ENCODE measurements around the gene PAPSS2.

Gene PAPSS2

DNA sequence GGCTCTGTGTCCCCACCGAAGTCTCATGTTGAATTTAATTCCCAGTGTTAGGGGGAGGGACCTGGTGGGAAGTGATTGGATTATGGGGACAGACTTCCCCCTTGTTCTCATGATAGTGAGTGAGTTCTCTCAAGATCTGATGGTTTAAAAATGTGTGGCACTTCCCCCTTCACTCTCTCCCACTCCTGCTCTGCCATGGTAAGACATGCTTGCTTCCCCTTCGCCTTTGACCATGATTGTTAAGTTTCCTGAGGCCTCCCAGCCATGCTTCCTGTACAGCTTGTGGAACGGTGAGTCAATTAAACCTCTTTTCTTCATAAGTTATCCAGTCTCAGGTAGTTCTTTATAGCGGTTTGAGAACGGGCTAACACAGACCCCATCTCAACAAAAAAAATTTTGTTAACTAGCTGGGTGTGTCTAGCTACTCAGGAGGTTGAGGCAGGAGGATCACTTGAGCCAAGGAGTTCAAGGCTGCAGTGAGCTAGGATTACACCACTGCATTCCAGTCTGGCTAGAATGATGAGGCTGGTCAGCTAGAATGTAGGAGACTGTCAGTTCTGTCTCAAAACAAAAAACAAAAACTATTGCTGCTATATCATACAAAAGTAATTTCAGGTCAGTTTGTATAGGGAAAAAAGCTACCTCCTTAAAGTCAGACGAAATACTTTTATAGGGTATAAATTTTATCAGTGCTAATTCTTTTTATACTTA is 100.7 kb downstream of the PAPSS2 start:
- Histone ChIP-seq H2AFZ (ENCODE audit: insufficient read depth, low read length, poor library complexity) (no peak overlapping the region), H3K9me3 (ENCODE audit: insufficient read depth, low read depth, low read length) (no peaks in the 10 kb centered on the region), H2BK120ac (ENCODE audit: insufficient read depth, low read length, poor library complexity) (no peak overlapping the region), H3K23ac (ENCODE audit: low read length) (no peak overlapping the region), H3K4me1 (ENCODE audit: control insufficient read depth in 1 of 2, insufficient read depth in 2 of 2, low read length in 2 of 2) (no peaks in the 10 kb centered on the region), H4K8ac (ENCODE audit: low read depth, low read length) (no peak overlapping the region), H3K27ac (ENCODE audit: low read depth, low read length) (no peak overlapping the region), H3K9ac (ENCODE audit: low read length) (no peak overlapping the region), H2BK5ac (ENCODE audit: low read depth, low read length, poor library complexity) (no peak overlapping the region), H4K91ac (ENCODE audit: low read depth, low read length) (no peak overlapping the region), H2AK5ac (ENCODE audit: low read length) (no peak overlapping the region), H3K79me2 (ENCODE audit: control insufficient read depth, insufficient read depth, low read length, poor library complexity) (no peaks in the 10 kb centered on the region), H3K79me1 (ENCODE audit: low read length) (no peaks in the 10 kb centered on the region), H2BK12ac (ENCODE audit: low read length) (no peak overlapping the region), H3K27me3 (ENCODE audit: insufficient read depth, low read length) (no peaks in the 10 kb centered on the region), H3K18ac (ENCODE audit: low read length) (no peak overlapping the region), H3K14ac (ENCODE audit: low read length) (no peak overlapping the region), H3K4me3 (ENCODE audit: low read depth, low read length) (no peak overlapping the region), H3K36me3 (ENCODE audit: control insufficient read depth in 1 of 2, insufficient read depth in 2 of 2, low read length in 2 of 2) (peaks cover 2 to 8% of the 10 kb centered on the region in 2 experiments), H3K4ac (ENCODE audit: low read depth, low read length) (no peak overlapping the region), H4K12ac (ENCODE audit: low read depth, low read length) (no peak overlapping the region), H3K4me2 (ENCODE audit: low read length) (no peak overlapping the region)
- WGBS (ENCODE audit: extremely low coverage, insufficient coverage, insufficient read length): no CpG with 5 or more reads among the region's 6 CpGs
- no peak for DNase-seq

DNA sequence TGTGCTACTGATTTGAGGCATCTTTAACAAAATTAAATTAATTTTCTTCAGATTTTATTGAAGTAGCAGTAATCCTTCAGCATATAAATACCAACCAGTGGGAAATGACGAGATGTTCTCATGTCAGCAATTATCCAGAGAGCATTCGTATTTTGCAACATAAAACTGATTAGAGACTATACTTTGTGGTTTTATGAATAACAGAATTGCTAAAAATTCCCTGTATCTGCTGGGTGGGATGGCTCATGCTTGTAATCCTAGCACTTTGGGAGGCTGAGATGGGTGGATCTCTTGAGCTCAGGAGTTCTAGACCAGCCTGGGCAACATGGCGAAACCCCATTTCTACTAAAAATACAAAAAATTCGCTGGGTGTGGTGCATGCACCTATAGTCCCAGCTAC is 101.5 kb downstream of the PAPSS2 start:
- Histone ChIP-seq H2BK5ac (ENCODE audit: low read depth, low read length, poor library complexity) (no peak overlapping the region), H3K79me1 (ENCODE audit: low read length) (no peaks in the 10 kb centered on the region), H3K4ac (ENCODE audit: low read depth, low read length) (no peak overlapping the region), H3K14ac (ENCODE audit: low read length) (no peak overlapping the region), H3K36me3 (ENCODE audit: control insufficient read depth in 1 of 2, insufficient read depth in 2 of 2, low read length in 2 of 2) (peaks cover 3 to 4% of the 10 kb centered on the region in 2 experiments), H3K9me3 (ENCODE audit: insufficient read depth, low read depth, low read length) (no peaks in the 10 kb centered on the region), H4K12ac (ENCODE audit: low read depth, low read length) (no peak overlapping the region), H3K27me3 (ENCODE audit: insufficient read depth, low read length) (no peaks in the 10 kb centered on the region), H3K18ac (ENCODE audit: low read length) (no peak overlapping the region), H2BK120ac (ENCODE audit: insufficient read depth, low read length, poor library complexity) (no peak overlapping the region), H2AFZ (ENCODE audit: insufficient read depth, low read length, poor library complexity) (no peak overlapping the region), H3K79me2 (ENCODE audit: control insufficient read depth, insufficient read depth, low read length, poor library complexity) (no peaks in the 10 kb centered on the region), H3K27ac (ENCODE audit: low read depth, low read length) (no peak overlapping the region), H4K91ac (ENCODE audit: low read depth, low read length) (no peak overlapping the region), H3K4me3 (ENCODE audit: low read depth, low read length) (no peak overlapping the region), H4K8ac (ENCODE audit: low read depth, low read length) (no peak overlapping the region), H2BK12ac (ENCODE audit: low read length) (no peak overlapping the region), H2AK5ac (ENCODE audit: low read length) (no peak overlapping the region), H3K23ac (ENCODE audit: low read length) (no peak overlapping the region), H3K9ac (ENCODE audit: low read length) (no peak overlapping the region), H3K4me1 (ENCODE audit: control insufficient read depth in 1 of 2, insufficient read depth in 2 of 2, low read length in 2 of 2) (no peaks in the 10 kb centered on the region), H3K4me2 (ENCODE audit: low read length) (no peak overlapping the region)
- no CpG with 5 or more reads among the region's 4 CpGs for WGBS (ENCODE audit: extremely low coverage, insufficient coverage, insufficient read length)
- no peak for DNase-seq

DNA sequence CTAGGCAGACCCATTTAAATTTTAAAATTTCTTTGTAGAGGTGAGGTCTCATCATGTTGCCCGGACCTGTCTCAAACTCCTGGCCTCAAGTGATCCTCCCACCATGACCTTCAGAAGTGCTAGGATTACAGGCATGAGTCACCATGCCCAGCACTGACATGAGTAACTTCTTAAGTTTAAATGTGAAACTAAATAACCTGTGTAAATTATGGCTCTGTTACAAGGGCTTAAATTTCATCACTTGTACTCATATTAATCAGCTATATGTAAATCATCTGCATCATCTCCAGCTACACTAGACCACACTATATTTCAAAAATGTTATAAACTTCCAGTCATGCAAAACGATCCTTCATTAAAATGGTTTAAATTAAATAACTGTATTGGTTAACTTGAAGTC is 102.2 kb downstream of the PAPSS2 start:
- no peak overlapping the region for H4K91ac ChIP-seq (ENCODE audit: low read depth, low read length)
- no peak overlapping the region for H4K12ac ChIP-seq (ENCODE audit: low read depth, low read length)
- H2AFZ ChIP-seq (ENCODE audit: insufficient read depth, low read length, poor library complexity): no peak overlapping the region
- no peaks in the 10 kb centered on the region for H3K9me3 ChIP-seq (ENCODE audit: insufficient read depth, low read depth, low read length)
- no peak overlapping the region for H3K4ac ChIP-seq (ENCODE audit: low read depth, low read length)
- H3K4me1 ChIP-seq (ENCODE audit: control insufficient read depth in 1 of 2, insufficient read depth in 2 of 2, low read length in 2 of 2): no peaks in the 10 kb centered on the region
- H2BK120ac ChIP-seq (ENCODE audit: insufficient read depth, low read length, poor library complexity): no peak overlapping the region
- H3K36me3 ChIP-seq (ENCODE audit: control insufficient read depth in 1 of 2, insufficient read depth in 2 of 2, low read length in 2 of 2): peaks cover 4 to 5% of the 10 kb centered on the region in 2 experiments
- H3K18ac ChIP-seq (ENCODE audit: low read length): no peak overlapping the region
- no peak overlapping the region for H4K8ac ChIP-seq (ENCODE audit: low read depth, low read length)
- no peak overlapping the region for H3K14ac ChIP-seq (ENCODE audit: low read length)
- no peaks in the 10 kb centered on the region for H3K79me1 ChIP-seq (ENCODE audit: low read length)
- no peak overlapping the region for H3K9ac ChIP-seq (ENCODE audit: low read length)
- H3K4me3 ChIP-seq (ENCODE audit: low read depth, low read length): no peak overlapping the region
- no CpG with 5 or more reads among the region's 2 CpGs for WGBS (ENCODE audit: extremely low coverage, insufficient coverage, insufficient read length)
- H3K79me2 ChIP-seq (ENCODE audit: control insufficient read depth, insufficient read depth, low read length, poor library complexity): no peaks in the 10 kb centered on the region
- DNase-seq: peak; percentile 14 to 28
- no peak overlapping the region for H3K27ac ChIP-seq (ENCODE audit: low read depth, low read length)
- H3K23ac ChIP-seq (ENCODE audit: low read length): no peak overlapping the region
- no peak overlapping the region for H2BK5ac ChIP-seq (ENCODE audit: low read depth, low read length, poor library complexity)
- H3K27me3 ChIP-seq (ENCODE audit: insufficient read depth, low read length): no peaks in the 10 kb centered on the region
- no peak overlapping the region for H3K4me2 ChIP-seq (ENCODE audit: low read length)
- H2AK5ac ChIP-seq (ENCODE audit: low read length): no peak overlapping the region
- H2BK12ac ChIP-seq (ENCODE audit: low read length): no peak overlapping the region

DNA sequence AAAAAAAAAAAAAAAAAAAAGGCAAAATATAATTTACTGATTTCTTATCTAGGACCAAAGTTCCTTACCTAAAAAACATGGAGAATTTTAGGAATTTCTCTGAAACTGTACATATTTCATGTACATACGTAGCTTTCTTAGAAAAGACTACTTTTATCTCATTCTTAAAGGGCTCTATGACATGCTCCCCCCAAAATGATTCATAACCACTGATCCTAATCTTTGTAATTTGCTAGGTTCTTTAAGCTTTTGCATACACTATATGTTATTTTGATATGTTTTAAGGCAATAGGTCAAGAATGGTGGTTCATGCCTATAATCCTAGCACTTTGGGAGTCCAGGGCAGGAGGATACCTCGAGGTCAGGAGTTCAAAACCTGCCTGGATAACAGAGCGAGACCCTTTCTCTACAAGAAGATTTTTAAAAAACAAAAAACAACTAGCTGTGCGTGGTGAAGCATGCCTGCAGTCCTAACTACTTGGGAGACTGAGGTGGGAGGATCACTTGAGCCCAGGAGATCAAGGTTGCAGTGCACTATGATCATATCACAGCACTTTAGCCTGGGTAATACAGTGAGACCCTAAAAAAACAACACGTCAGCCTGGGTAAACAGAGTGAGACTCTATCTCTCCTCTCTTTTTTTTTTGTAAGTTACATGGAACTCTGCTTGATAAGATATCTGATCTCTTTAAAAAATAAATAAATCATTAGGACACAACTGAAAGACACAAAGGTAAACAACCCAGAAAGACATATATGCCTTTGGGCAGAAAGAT is 103.6 kb downstream of the PAPSS2 start:
- Histone ChIP-seq H2AFZ (ENCODE audit: insufficient read depth, low read length, poor library complexity) (no peak overlapping the region), H3K79me2 (ENCODE audit: control insufficient read depth, insufficient read depth, low read length, poor library complexity) (no peaks in the 10 kb centered on the region), H3K9ac (ENCODE audit: low read length) (no peak overlapping the region), H3K14ac (ENCODE audit: low read length) (no peak overlapping the region), H2AK5ac (ENCODE audit: low read length) (no peak overlapping the region), H4K8ac (ENCODE audit: low read depth, low read length) (no peak overlapping the region), H3K4me1 (ENCODE audit: control insufficient read depth in 1 of 2, insufficient read depth in 2 of 2, low read length in 2 of 2) (no peaks in the 10 kb centered on the region), H3K4me2 (ENCODE audit: low read length) (no peak overlapping the region), H3K23ac (ENCODE audit: low read length) (no peak overlapping the region), H2BK5ac (ENCODE audit: low read depth, low read length, poor library complexity) (no peak overlapping the region), H3K18ac (ENCODE audit: low read length) (no peak overlapping the region), H3K79me1 (ENCODE audit: low read length) (no peaks in the 10 kb centered on the region), H4K12ac (ENCODE audit: low read depth, low read length) (no peak overlapping the region), H3K27me3 (ENCODE audit: insufficient read depth, low read length) (no peaks in the 10 kb centered on the region), H3K4ac (ENCODE audit: low read depth, low read length) (no peak overlapping the region), H4K91ac (ENCODE audit: low read depth, low read length) (no peak overlapping the region), H3K36me3 (ENCODE audit: control insufficient read depth in 1 of 2, insufficient read depth in 2 of 2, low read length in 2 of 2) (peaks cover 7 to 9% of the 10 kb centered on the region in 2 experiments), H3K9me3 (ENCODE audit: insufficient read depth, low read depth, low read length) (no peaks in the 10 kb centered on the region), H2BK120ac (ENCODE audit: insufficient read depth, low read length, poor library complexity) (no peak overlapping the region), H2BK12ac (ENCODE audit: low read length) (no peak overlapping the region), H3K27ac (ENCODE audit: low read depth, low read length) (no peak overlapping the region), H3K4me3 (ENCODE audit: low read depth, low read length) (no peak overlapping the region)
- DNase-seq: peak in 1 of 2 donors; percentile 30
- WGBS (ENCODE audit: extremely low coverage, insufficient coverage, insufficient read length): no CpG with 5 or more reads among the region's 5 CpGs

Measured in trophoblast cell (in vitro differentiated cells and primary cell).